Measurements from ENCODE around the gene ENTPD1.
"Not testable (repeated sequence)": the region's sequence is repeated elsewhere in the genome, so short reads cannot be mapped to it uniquely, and the experiment has no call there.

ENTPD1 gene, protein sequence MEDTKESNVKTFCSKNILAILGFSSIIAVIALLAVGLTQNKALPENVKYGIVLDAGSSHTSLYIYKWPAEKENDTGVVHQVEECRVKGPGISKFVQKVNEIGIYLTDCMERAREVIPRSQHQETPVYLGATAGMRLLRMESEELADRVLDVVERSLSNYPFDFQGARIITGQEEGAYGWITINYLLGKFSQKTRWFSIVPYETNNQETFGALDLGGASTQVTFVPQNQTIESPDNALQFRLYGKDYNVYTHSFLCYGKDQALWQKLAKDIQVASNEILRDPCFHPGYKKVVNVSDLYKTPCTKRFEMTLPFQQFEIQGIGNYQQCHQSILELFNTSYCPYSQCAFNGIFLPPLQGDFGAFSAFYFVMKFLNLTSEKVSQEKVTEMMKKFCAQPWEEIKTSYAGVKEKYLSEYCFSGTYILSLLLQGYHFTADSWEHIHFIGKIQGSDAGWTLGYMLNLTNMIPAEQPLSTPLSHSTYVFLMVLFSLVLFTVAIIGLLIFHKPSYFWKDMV

DNA sequence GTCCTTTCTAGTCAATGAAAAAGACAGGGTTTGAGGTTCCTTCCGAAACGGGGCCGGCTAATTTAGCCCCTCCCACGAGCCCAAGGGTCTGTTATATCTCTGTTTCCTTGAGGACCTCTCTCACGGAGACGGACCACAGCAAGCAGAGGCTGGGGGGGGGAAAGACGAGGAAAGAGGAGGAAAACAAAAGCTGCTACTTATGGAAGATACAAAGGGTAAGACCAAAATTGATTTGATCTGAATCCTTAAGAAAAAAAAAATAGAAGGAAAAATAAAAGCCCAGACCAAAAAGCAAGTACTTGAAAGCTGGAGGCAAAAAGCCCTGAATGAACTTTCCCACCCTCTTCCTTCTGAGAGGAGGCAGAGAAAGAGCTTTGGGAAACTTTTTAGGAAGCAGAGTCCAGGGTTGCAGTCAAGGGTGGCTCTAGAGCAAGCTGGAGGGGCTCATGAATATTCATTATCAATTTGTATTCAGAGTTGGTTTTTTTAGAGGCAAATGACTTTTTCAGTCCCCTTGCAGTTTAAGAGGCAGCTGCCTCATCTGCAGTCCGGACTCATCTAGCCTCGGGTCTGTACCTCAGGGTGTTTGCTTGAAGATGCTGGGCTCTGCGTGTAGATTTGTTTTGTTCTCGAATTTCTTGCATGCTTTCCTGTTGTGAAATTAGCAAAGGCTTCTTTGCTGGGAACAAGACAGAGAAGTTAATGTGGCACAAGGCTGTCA is at the start of gene ENTPD1:
ENTPD1 (plus strand) TSS at position 123 of the 721 bp plus-strand sequence; CDS start at position 200, 77 bp downstream.
- DNase-seq = no peak

DNA sequence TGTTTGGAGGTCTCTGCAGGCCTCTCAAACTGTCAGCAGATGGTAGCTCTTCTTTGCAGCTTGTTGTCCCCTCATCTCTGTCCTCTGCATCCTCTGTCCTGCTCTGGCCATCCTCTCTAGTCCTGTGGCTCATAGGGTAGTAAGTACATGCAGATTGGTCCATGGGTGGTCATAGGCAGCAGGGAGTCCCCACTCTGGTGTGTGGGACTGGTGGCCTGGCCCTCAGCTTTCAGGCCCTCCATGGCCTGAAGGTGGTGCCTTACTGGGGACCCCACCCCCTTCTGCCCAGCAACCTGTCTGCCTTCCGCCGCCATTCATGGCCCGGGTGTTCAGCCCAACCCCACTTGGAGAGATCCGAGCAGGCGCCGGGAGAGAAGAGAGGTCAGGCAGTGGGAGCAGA is 49.4 kb upstream of the ENTPD1 start:
- no peak for DNase-seq

DNA sequence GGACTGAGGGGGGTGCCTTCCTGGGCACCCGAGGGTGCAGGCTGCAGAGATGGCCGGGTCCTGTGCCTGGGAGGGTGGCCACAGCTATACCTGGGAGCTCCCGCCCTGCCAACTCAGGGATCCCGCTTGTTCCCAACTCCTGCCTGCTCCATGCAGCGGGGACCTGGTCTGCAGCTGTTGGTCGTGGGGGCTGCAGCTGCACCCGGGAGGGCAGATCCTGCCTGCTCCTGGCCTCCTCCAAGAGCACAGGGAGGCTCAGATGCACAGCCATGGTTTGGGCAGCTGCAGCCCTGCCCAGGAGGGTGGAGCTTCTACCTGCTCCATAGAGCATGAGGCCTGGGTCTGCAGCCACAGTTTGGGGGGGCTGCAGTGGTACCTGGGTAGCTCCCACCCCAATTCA is 49.0 kb upstream of the ENTPD1 start:
- DNase-seq = no peak

DNA sequence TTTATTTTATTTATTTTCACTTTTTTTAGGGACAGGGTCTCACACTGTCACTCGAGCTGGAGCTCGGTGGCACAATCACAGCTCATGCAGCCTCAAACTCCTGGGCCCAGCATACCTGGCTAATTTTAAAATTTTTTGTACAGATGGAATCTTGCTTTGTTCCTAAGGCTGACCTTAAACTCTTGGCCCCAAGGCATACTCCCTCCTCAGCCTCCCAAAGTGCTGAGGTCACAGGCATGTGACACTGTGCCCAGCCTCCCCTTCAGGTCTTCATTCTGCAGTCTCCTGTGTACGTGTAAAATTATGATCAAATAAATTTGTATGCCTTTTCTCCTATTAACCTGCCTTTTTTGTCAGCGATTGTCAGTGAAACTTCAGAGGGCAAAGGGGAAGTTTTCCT is 44.5 kb upstream of the ENTPD1 start:
- no peak for DNase-seq

DNA sequence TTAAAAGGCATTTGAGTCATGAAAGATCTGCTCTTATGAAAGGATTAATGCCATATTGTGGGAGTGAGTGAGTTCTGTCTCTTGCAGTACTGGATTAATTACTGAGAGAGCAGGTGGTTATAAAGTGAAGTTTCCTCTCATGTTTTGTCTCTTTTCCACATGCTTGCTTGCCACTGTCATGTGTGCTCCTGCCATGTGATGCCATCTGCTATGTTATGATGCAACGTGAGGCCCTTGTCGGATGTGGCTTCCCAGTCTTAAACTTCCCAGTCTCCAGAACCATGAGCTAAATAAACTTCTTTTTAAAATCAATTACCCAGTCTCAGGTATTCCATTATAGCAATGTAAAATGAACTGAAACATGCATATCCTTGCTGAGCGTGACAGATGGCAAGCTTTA is 39.5 kb upstream of the ENTPD1 start:
- DNase-seq = no peak

DNA sequence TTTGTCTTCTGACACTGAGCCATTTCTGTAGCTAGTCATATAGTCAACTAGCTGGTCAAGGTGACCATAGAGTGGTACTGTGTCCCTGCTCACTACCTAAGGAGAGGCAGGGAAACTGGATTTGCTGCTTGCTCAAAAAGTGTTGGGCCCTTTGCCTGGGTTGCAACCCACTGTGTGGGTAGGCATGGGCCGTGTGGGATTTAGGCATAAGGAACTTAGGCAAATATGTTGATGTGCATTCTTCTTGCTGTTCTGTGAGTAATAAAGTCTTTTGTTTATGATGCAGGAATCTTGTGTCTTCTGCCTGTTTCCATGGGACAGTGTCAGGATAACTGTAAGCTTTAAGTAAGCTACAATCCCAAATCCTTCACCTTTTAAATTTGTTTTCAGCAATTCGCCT is 39.1 kb upstream of the ENTPD1 start:
- no peak for DNase-seq

DNA sequence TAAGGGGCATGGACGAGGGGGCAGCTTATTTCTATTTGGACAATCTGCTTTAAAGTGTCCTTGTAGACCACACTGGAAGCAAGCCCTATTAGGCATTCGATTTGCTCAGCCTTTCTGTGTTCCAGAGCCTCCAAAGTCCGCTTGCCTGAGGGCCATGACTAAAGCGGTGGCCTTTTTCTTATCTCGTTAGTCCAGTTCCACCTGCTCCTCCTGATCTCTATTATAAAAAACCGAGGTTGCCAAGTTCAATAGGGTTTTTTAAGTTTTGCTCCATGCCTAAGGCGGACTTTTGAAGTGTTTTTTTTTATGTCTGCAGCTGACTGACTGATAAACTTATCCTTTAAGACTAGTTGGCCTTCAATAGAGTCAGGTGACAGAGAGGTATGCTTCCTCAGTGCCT is 35.2 kb upstream of the ENTPD1 start:
- not testable (repeated sequence) for DNase-seq

DNA sequence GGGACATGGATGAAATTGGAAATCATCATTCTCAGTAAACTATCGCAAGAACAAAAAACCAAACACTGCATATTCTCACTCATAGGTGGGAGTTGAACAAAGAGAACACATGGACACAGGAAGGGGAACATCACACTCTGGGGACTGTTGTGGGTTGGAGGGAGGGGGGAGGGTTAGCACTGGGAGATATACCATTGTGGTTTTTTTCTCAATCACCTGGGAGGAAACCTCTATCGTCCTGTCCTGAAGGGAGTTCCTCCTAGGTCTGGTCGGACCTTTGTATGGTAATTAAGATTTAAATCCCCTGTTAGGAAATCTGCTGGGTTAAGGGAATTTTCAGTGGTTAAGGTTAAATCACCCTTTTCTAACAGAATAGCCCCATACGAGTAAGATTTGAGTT is 33.5 kb upstream of the ENTPD1 start:
- not testable (repeated sequence) for DNase-seq

DNA sequence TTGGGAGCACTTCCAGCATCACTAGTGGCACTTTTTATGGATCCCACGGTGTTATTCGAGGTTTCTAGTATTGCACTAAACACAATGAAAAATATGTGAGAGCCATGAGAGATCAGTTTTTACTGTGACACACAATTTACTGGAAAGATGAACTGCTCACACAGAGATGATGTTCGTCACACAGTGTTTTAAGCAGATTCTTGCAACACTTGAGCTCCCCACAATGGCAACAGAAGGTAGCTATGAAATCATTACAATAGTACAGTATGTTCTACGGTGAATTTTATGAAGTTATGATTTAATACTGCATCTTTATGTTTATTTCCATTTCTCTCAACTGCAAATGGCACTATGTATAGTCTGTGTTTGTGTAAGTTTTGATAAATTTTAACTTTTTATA is 27.4 kb upstream of the ENTPD1 start:
- no peak for DNase-seq

DNA sequence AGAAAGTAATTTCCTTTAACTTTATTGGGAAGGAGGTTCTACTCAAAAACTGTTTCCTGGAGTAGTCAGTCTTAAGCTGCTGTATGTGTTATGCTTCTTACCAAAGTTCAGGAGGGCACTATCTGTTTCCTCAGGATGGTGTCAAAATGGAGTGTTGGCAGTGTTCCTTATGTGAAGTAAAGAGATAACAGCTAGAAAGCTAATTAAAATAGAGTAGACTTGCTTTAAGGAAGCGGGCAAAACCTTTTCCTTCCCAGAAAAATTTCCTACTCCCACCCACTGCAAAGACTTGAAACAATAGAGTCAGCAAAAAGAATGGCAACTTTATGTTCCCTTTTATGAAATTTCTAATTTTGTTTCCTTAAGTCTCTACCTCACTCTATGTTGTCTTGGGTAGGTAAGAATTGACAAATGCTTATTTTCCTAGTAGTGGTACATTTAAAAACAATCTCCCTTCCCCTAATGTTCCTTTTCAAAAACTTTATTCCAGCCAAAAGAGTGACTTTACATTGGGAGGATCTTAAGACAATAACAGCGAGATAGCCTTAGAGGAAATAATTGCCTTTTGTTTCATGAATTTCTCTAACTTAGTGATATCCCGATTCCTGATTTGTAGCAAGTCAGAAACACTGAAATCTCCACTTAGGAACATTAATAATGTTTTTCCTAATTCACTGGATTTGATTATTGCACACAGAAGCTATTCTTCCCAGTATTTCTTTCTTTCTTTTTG is 26.5 kb upstream of the ENTPD1 start:
- no peak for DNase-seq

DNA sequence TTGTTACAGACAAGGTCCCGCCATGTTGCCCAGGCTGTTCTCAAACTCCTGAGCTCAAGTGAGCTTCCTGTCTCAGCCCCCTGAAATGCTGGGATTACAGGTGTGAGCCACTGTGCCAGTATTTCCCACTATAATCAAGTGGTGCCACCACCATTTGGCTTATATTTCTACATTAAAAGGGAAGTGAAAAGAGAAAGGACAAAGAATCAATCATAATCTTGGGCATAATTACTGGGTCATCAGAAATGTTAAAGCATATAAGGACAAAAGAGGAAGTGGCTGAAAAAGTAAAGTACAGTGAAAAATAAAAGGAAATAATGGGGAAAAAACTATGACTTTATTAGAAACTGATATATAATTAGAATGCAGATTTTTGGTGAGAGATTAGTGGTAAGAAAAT is 25.7 kb upstream of the ENTPD1 start:
- DNase-seq = no peak

DNA sequence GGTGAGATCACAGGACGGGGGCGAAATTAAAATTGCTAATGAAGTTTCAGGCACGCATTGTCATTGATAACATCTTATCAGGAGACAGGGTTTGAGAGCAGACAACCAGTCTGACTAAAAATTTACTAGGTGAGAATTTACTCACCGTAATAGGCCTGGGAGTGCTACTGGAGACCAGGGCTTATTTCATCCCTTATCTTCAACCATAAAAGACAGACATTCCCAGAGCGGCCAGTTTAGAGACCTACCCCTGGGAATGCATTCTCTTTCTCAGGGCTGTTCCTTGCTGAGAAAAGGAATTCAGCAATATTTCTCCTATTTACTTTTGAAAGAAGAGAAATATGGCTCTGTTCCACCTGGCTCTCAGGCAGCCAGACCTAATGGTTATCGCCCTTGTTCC is 23.1 kb upstream of the ENTPD1 start:
- not testable (repeated sequence) for DNase-seq

DNA sequence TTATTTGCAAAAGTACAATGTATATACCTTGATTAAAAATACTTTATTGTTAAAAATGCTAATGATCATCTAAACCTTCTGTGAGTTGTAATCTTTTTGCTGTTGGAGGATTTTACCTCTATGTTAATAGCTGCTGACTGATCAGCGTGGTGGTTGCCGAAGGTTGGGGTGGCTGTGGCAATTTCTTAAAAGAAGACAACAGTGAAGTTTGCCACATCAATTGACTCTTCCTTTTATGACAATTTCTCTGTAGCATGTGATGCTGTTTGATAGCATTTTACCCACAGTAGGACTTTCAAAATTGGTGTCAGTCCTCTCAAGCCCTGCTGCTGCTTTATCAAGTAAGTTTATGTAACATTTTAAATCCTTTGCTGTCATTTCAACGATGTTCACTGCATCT is 16.9 kb upstream of the ENTPD1 start:
- no peak for DNase-seq

DNA sequence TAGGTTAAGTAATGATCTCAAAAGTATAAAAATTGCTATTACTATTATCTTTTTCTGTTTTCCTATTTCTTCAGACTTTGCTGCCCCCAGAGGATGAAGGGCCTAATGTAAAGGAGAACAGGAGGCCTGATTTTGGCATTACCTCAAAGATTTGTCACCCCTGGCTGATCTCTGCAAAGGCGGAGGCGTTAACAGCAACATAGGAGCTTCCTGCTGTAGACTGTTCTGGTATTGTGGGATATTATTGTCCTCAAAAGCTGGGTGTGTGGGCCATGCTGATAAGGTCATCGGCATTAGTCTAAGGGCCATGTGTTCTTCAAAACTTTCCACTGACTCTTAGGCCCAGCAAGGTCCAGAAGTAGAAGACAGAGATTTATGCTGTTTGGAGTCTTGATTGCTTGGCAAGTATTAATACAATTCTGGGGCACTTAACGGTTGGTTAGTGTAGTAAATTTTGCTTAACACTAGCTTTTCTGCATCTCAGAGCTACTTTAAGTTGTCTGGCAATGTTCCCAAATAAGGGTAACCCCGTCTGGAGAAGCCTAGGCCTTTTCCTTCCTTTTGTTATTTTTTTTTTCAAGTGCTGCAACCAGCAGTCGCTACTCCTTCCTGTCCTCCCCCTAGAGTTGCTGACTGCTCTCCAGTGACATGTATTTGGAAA is 14.0 kb upstream of the ENTPD1 start:
- no peak for DNase-seq

DNA sequence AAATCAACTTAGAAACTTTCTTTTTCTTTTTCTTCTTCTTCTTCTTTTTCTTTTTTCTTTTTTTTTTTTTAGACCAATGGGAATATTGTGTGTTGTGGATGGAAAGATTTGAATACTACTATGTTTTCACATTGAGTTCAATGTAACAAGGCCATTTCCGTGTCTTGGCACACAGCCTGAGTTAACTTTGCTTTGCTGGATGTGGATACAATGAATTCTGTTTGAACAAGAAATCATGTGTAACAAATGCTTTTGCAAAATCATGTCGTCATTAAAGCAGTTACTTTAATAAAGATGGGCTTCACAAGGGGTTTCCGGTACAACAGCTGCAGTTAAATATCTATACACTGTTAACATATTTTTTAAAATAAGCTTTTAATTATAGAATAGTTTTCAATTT is 13.5 kb upstream of the ENTPD1 start:
- no peak for DNase-seq

DNA sequence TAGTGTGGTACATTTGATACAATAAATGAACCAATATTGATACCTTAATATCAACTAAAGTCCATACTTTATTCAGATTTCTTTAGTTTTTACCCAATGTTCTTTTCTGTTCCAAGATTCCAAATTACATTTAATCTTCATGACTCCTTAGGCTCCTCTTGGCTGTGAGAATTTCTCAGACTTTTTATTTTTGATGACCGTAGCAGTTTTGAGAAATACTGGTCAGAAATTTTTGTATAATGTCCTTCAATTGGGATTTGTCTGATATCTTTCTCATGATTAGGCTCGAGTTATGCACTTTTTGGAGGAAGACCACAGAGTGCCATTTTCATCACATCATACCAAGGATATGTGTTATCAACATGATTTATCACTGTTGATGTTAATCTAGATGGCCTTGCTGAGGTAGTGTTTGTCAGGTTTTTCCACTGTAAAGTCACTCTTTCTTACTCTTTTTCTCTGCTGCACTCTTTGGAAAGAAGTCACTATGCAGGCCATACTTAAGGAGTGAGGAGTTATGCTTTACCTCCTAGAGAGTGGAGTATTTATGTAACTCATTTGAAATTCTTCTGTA is 12.9 kb upstream of the ENTPD1 start:
- no peak for DNase-seq

DNA sequence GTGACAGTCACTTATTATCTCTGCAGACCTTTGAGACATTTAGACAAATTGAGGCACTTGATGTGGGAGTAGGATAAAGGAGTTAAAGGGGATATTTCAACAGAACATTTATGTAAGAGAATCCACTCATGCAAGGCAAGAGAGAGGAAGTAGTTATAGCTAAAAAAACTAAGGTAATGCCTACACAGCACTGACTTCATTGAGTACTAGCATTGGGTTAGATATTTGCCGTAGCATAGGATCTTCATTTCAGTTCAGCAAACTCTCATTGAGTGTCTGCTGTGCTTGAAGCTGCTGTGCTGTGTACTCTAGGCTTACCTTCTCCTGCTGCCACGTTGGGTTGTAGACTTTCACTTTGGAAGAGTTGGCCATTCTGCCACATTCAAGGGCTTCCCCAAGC is 10.5 kb upstream of the ENTPD1 start:
- no peak for DNase-seq

DNA sequence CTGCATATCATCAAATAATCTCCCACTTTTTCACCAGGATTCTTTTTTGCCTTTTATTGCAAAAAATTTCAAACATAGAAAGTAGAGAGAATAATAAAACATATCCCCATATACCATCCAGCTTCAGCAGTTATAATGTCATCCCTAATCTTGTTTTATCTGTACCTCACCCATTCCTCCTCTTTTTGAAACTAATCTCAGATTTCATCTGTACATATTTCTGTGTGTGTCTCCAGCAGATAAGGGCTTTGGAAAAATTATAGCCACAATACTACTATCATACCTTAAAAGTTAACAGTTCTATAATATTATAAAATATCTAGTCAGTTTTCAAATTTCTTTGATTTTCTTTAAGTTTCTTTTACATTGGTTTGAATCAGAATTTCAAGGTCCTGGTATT is 7.6 kb upstream of the ENTPD1 start:
- DNase-seq = no peak

DNA sequence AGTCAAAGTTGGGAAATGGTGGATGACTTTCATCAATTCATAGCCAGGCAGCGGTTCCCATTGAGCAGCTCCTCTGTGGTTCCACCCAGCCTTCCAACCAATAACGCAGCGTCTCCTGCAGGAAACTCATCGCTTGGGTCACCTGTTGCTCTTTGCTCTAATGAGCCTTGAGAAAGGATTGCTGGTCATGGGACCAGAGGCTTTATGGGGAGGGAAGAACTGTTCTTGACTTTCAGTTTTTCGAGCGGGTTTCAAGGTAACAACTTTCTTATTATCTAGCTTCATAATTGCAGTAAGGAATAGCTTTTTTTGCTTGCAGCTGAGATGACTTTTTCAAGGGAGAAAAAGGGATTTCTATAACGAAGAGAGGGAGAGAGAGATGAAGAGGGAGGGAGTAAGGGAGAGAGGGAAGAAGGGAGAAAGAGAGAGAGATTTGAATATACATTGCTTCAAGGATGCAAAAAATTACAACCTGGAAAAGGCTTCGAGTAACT is 405 bp upstream of the ENTPD1 start:
- DNase-seq = no peak

DNA sequence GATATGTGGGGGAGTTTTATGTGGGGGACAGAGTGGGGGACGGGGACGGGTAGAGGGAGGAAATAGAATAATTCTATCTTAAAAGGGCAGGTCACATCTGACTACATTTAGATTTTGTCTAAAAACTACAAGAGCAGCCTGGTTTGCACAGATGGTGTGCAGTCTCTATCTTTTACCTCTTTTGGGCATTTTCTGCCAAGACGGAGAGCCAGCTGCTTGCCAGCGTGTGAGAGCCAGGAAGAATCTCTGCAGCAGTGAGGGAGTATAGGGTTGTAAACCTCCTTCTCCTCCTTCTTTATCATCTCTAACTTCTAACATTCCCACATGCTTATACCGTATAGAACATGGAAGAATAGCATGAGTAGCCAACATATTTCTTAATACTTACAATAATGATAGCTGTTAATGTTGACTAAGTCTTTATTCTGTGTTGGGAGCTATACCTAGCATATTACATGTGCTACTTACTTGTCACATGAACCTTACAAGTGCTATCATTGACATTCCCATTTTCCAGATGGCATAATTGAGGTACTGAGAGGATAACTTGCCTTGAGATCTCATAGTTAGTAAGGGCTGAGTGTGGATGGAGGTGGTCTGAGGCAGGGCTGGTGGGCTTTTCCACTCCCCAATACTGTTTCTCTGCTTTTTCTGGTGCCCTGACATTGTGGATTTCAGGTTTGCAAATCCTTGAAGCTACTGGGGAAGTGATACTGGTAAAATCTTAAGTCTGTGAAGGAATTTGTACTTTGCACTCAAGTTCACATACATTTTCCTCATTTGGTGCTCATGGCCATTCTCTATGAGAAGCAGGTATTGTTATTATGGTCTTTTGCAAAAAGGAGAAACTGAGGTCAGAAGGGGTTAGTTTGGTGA is 1.1 kb downstream of the ENTPD1 start:
- no peak for DNase-seq

DNA sequence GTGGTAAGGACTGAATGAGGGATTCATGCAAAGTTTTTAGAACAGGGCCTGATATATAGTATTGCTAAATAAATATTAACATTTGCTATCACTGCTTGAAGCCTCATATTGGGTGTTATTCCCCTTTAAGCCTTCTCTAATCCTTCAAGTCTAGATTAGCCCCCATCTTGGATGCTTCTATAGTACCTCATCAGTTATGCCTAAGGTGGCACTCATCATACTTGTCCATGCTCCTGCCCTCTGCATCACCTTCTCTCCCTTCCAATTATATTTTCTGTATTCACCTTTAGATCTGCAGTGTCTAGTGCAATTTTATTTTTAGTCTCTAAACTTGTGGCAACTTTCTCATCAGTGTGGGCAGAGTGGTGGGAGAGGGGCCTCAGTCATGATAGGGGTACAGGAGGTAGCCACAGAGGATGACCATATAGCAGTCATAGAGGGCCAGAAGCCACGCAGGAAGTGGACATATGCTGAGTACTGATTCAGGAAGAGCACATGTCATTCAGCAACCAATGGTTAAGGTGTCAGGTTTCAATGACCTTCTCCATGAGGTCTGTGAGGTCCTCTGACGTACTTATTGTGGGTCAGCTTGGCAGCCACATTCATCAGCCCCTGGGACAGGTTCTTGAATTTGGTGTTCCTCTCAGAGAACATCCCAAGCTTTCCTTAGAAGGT is 2.5 kb downstream of the ENTPD1 start:
- DNase-seq = no peak

All from activated naive CD4-positive, alpha-beta T cell (primary cell).